SK-N-MC (cell line): ENCODE data around the gene SH2D2A.

Experiments
- DNase-seq: peaks from one replicate; pipeline ENCODE4 v3.0.0-alpha.2; 2011; ENCODE audit warnings: low read depth, low spot score
- H3K27ac ChIP-seq: fragments of 200-600 bp; sonication (generic); 2 replicates; pipeline ENCODE4 v1.5.1; 2016; ENCODE audit warnings: mixed run types
- H3K36me3 ChIP-seq: fragments of 200-600 bp; sonication (generic); 2 replicates; pipeline ENCODE4 v1.6.1; 2017; ENCODE audit warnings: antibody characterized with exemption, low read length, mixed read lengths; ENCODE audit not compliant: insufficient read depth
- H3K4me3 ChIP-seq: fragments of 200-600 bp; sonication (generic); 2 replicates; pipeline ENCODE4 v1.5.1; 2016
- H3K9ac ChIP-seq: fragments of 200-600 bp; sonication (generic); 2 replicates; pipeline ENCODE4 v1.8.0; 2017; ENCODE audit warnings: mixed run types, mixed read lengths; ENCODE audit not compliant: insufficient read length
- H3K9me3 ChIP-seq: fragments of 200-600 bp; sonication (generic); 2 replicates; pipeline ENCODE4 v1.6.1; 2017; ENCODE audit warnings: low read depth, mild to moderate bottlenecking, antibody characterized with exemption, low read length, moderate library complexity, mixed read lengths
- EZH2 ChIP-seq: fragments of 200-600 bp; sonication (generic); IDR thresholded peaks from one replicate; pipeline ENCODE4 v1.6.1; 2017; ENCODE audit warnings: antibody characterized with exemption
- FOXP2 ChIP-seq: optimal IDR thresholded peaks from 2 replicates; pipeline ENCODE3; 2011; ENCODE audit warnings: mild to moderate bottlenecking, moderate library complexity; ENCODE audit not compliant: insufficient read depth; ENCODE audit errors: extremely low read length, control extremely low read depth
- POLR2AphosphoS5 ChIP-seq: IDR thresholded peaks from 2 replicates; pipeline ENCODE4 v1.6.1; 2012; ENCODE audit warnings: mild to moderate bottlenecking, low read depth, low read length, borderline replicate concordance

SH2D2A gene

DNA sequence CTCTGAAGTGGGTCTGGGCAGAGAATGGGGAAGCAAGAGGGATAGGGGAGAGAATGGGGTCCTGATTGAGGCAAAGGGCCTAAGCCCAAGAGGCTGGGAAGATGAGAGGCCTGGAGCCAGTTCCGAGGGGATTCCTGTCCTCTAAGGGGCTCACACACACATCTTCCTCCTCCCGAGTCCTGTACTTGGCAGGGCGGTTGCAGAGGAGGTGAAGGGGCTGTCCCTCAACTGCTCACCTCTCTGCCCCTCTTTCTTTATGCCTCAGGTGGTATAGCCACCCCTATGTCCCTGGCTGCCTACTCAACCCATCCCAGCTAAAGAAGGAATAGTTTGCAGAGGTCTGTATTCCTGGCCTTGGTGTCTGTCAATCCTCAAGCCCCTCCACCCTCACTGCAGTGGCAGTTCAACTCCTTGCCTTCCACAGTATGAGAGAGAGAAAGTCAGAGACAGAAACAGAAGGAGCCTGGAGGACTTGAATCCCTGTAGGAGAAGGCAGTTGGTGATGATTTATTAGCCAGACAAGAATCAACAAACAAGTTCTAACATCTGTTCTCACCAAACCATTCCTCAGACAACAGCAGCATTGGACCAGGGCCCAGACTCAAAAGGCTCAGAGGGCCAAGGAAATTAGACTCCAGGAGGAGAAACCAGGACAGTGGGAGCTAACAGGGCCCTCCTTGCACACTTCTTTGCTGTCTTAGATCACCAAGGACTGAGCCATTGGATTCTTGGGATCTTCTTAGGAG lies 10.7 kb downstream of the SH2D2A start:
- TF ChIP-seq FOXP2, result peak; percentile 47
- no peak for TF ChIP-seq EZH2
- 0 out of 2 replicates have a peak, but pooled peaks have one; percentile 8 for TF ChIP-seq POLR2AphosphoS5
- Histone ChIP-seq H3K4me3 (peak overlapping the region; percentile 15; the same call in 1 of the 2 replicates), H3K9me3 (no peaks in the 10 kb centered on the region), H3K9ac (no peak overlapping the region), H3K27ac (peak overlapping the region; percentile 83), H3K36me3 (no peaks in the 10 kb centered on the region; the same call in 1 of the 2 replicates)
- DNase-seq, result no peak

DNA sequence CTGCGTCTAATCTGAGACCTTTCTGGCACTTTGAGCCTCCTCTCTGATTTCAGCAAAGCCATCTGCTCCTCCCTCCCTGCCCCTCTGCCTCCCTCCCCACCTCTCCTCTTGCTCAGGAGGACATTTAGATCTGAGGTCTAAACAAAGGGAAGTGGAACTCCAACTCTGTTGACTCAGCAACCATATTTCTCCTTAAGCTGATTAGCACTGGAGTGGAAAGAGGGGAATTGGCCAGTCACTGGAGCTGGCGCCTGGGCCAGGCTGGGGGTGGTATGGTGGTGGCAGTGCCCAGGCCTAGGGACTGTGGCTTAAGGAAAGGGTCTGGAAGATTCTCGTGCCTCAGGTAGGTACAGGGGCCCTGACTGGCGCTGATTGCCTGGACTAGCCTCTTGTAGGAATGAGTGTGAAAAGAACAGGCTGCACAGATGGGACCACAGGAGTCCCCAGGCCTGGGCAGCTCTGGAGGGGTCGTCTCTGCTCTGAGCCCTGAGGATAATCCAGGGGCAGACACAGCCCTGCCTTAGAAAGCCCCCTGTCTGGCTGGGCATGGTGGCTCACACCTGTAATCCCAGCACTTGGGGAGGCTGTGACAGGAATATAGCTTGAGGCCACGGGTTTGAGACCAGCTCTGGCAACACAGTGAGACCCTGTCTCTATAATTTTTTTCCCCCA lies 11.9 kb downstream of the SH2D2A start:
- Histone ChIP-seq H3K9me3 (no peaks in the 10 kb centered on the region), H3K36me3 (peaks cover 12% of the 10 kb centered on the region), H3K9ac (peak overlapping the region; percentile 39), H3K4me3 (no peak overlapping the region), H3K27ac (peak overlapping the region; percentile 38)
- TF ChIP-seq EZH2, result no peak
- no peak for TF ChIP-seq FOXP2
- no peak for TF ChIP-seq POLR2AphosphoS5
- DNase-seq, result no peak

DNA sequence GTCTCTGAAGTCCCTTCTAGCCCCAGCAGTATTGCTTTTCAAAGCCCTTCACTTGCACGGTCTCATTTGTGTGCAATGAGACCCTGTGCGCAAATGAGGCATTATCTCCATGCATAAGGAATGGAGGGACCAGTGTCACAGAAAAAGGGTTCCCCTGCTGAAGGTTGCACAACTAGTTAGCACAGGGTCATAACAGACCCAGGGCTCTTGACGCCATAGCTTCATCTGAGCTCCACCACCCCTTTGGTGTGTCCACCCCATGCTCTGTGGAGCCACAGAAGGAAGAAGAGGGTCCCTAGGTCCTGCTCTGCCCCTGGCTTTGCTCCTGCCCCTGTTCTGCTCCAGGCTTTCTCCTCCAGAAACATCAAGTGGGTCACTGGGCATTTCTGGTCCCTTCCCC lies 12.6 kb downstream of the SH2D2A start:
- H3K27ac ChIP-seq, result peak overlapping the region; percentile 38; the same call in 1 of the 2 replicates
- peaks cover 19% of the 10 kb centered on the region for H3K36me3 ChIP-seq
- no peak for DNase-seq
- no peak overlapping the region for H3K4me3 ChIP-seq
- no peaks in the 10 kb centered on the region for H3K9me3 ChIP-seq
- H3K9ac ChIP-seq, result no peak overlapping the region
- no peak for TF ChIP-seq EZH2
- no peak for TF ChIP-seq POLR2AphosphoS5
- TF ChIP-seq FOXP2, result no peak

DNA sequence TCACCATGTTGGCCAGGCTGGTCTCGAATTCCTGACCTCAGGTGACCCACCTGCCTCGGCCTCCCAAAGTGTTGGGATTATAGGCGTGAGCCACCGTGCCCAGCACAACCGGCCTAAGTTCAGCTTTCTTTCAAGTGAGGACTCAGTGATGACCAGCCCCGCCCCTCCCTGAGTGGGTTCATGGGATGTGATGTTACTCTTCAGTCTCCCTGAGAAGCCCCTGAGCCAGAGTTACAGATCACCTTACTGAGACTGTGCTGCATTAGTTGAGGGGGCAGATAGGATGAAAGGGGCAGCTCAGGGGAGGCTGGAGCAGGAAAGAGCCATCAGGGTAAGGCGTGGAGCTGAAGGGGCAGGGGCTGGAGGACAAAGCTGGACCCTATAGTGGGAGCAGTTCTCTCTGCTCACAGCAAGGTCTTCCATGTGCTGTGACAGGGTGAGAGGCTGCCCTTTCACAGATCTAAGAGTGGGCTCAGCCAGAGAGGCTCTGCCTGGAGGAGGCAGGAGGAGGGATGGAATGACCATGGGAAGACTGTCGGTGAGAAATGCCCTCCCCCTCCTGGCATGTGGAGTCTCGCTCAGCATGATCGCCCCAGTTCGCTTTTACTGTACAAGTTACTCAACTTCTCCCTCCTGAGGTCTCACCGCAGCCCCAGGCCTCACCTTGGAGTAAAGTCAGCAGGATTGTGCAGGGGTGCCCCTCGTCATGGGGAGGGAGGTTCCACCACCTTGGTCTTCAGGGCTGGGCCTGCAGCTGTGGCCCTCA lies 13.4 kb downstream of the SH2D2A start:
- no peak overlapping the region for H3K4me3 ChIP-seq
- DNase-seq, result no peak
- no peak overlapping the region for H3K9ac ChIP-seq
- no peaks in the 10 kb centered on the region for H3K9me3 ChIP-seq
- TF ChIP-seq POLR2AphosphoS5 (no peak), FOXP2 (no peak), EZH2 (no peak)
- peaks cover 27% of the 10 kb centered on the region for H3K36me3 ChIP-seq
- H3K27ac ChIP-seq, result 0 out of 2 replicates have a peak overlapping the region, but pooled peaks have one; percentile 38

DNA sequence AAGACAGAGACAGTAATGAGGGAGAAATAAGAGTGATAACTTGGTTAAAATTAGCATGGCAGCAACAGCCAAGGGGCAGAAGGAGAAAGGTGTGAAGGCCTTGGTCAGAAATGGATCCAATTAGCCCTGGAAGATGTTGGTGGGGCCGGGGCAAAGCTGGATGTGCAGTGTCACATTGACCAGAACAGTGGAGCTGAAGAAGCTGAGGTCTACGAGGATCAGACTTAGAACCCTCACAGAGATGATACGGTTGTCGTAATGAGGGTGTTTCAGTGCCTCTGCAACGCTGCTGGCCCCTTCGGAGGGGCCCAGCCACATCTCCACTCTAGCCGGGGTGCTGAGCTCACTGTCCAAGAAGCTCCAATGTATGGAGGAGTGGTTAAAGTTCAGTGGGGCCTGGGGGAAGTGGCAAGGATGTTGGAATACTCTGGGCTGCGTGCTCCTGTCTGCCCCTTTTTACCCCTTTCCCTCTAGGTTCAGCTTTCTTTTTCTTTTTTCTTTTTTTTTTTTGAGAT lies 14.2 kb downstream of the SH2D2A start:
- Histone ChIP-seq H3K9me3 (no peaks in the 10 kb centered on the region), H3K36me3 (peaks cover 34% of the 10 kb centered on the region), H3K27ac (peak overlapping the region; percentile 72; the same call in 1 of the 2 replicates), H3K9ac (no peak overlapping the region), H3K4me3 (no peak overlapping the region)
- no peak for DNase-seq
- TF ChIP-seq EZH2 (no peak), POLR2AphosphoS5 (no peak), FOXP2 (no peak)

DNA sequence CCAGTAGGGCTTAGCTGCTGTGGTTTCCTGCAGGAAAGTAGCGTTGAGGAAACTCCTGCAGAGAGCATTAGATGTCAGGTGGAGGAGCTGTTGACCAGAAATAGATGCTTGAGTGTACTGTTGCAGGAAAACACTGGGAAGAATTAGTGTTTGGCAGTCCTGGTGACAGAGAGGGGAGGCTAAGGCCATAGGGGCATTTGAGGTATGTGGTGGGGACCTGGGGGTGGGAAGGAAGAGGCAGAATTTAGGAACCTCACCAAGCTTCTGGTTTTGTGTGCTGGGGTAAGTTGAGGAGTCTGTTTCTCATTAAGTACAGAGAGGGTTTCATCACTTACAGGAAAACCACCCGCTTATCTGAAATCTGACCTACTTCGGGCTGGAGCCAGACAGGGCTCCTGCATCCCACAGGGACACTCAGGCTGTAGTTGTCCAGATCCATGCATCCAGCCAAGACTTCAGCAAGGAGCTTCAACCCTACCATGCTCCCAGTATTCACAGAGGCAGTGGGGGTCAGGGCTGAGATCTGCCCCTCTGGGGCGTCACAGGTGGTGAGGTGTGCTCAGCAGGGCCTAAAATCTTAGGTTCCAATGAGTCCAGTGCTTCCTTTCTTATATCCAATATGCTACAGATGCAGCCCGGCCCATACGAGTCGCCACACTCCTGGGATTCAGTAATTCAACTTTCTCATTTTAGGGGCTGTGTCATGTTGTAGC lies 15.1 kb downstream of the SH2D2A start:
- peak; percentile 72 for TF ChIP-seq FOXP2
- no peak for TF ChIP-seq POLR2AphosphoS5
- Histone ChIP-seq H3K36me3 (peaks cover 44% of the 10 kb centered on the region), H3K27ac (peak overlapping the region; percentile 72), H3K9me3 (no peaks in the 10 kb centered on the region), H3K4me3 (peak overlapping the region; percentile 44), H3K9ac (no peak overlapping the region)
- DNase-seq, result peak; percentile 66

DNA sequence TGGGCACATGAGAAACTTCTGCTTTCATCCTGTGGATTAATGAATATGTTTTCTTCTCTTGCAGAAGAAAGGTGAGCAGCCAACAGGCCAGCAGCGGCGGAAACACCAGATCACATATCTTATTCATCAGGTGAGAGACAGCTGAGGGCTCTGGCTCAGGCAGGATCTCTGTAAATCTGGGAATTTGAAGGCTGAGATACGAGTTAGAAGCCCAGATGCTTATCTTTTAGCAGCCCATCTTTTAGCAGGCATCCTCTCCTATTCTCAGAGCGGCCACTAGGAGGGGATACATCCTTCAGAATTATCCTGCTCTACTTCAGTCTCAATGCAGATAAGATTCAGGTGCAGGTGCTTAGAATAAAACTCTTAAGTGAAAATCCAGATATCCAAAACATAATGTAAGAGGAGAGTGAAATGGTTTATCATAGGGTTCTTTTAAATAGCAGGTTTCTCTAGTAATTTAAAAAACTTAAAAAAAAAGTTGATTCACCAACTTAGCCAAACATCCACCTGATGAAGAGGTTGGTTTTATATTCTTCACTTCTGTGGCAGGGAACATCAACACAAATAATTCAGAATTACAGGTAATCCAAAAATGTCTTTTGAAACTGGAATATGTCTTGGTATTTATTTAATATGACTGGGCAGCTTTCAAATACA lies 19.3 kb downstream of the SH2D2A start:
- DNase-seq, result no peak
- peaks cover 83% of the 10 kb centered on the region for H3K36me3 ChIP-seq
- no peak for TF ChIP-seq FOXP2
- no peak for TF ChIP-seq EZH2
- TF ChIP-seq POLR2AphosphoS5, result no peak
- no peak overlapping the region for H3K27ac ChIP-seq
- no peak overlapping the region for H3K4me3 ChIP-seq
- H3K9ac ChIP-seq, result no peak overlapping the region
- no peaks in the 10 kb centered on the region for H3K9me3 ChIP-seq
